Measurements from ENCODE around the gene OR5AN1.

DNA sequence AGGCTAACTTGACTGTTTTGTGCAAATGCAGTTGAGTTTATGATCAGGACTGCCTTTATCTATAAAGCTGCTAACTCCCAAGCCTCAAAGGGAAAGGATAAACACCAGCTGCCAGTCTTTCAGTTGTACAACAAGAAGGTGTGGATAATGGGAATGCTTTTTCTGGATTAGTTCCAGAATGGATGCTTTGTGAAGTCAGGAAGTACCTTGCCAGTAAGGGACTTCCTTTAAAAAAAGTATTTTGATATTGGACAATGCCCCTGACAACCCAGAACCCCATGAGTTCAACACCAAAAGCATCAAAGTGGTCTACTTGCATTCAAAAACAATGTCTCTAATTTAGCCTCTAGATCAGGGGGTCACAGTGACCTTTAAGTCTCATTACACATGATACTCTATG, 35.5 kb downstream of the OR5AN1 start:
- TF ChIP-seq POLR2A (IDR thresholded peaks at IDR 0.05; ENCODE audit: low read length) (no peak), BHLHE40 (IDR thresholded peaks at IDR 0.05; ENCODE audit: low read depth, low read length) (no peak), NFE2L2 (conservative IDR thresholded peaks at IDR 0.05; ENCODE audit: low read length) (no peak), CEBPB (IDR thresholded peaks at IDR 0.05) (no peak), JUNB (IDR thresholded peaks at IDR 0.05) (no peak), POLR2AphosphoS2 (conservative IDR thresholded peaks at IDR 0.05; ENCODE audit: low read length) (no peak)
- TF ChIP-seq, protein P1, sequence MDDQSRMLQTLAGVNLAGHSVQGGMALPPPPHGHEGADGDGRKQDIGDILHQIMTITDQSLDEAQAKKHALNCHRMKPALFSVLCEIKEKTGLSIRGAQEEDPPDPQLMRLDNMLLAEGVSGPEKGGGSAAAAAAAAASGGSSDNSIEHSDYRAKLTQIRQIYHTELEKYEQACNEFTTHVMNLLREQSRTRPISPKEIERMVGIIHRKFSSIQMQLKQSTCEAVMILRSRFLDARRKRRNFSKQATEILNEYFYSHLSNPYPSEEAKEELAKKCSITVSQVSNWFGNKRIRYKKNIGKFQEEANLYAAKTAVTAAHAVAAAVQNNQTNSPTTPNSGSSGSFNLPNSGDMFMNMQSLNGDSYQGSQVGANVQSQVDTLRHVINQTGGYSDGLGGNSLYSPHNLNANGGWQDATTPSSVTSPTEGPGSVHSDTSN (IDR thresholded peaks at IDR 0.05), result no peak
- TF ChIP-seq, protein P2, sequence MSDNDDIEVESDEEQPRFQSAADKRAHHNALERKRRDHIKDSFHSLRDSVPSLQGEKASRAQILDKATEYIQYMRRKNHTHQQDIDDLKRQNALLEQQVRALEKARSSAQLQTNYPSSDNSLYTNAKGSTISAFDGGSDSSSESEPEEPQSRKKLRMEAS (IDR thresholded peaks at IDR 0.05), result no peak
- TF ChIP-seq, protein P3, sequence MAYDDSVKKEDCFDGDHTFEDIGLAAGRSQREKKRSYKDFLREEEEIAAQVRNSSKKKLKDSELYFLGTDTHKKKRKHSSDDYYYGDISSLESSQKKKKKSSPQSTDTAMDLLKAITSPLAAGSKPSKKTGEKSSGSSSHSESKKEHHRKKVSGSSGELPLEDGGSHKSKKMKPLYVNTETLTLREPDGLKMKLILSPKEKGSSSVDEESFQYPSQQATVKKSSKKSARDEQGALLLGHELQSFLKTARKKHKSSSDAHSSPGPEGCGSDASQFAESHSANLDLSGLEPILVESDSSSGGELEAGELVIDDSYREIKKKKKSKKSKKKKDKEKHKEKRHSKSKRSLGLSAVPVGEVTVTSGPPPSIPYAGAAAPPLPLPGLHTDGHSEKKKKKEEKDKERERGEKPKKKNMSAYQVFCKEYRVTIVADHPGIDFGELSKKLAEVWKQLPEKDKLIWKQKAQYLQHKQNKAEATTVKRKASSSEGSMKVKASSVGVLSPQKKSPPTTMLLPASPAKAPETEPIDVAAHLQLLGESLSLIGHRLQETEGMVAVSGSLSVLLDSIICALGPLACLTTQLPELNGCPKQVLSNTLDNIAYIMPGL (CRISPR knock-in tag; IDR thresholded peaks at IDR 0.05; ENCODE audit: borderline replicate concordance), result no peak
- TF ChIP-seq, protein P4, sequence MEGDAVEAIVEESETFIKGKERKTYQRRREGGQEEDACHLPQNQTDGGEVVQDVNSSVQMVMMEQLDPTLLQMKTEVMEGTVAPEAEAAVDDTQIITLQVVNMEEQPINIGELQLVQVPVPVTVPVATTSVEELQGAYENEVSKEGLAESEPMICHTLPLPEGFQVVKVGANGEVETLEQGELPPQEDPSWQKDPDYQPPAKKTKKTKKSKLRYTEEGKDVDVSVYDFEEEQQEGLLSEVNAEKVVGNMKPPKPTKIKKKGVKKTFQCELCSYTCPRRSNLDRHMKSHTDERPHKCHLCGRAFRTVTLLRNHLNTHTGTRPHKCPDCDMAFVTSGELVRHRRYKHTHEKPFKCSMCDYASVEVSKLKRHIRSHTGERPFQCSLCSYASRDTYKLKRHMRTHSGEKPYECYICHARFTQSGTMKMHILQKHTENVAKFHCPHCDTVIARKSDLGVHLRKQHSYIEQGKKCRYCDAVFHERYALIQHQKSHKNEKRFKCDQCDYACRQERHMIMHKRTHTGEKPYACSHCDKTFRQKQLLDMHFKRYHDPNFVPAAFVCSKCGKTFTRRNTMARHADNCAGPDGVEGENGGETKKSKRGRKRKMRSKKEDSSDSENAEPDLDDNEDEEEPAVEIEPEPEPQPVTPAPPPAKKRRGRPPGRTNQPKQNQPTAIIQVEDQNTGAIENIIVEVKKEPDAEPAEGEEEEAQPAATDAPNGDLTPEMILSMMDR (IDR thresholded peaks at IDR 0.05), result no peak

All from A549 (cell line).